ENCODE results near the gene CREB5.

Gene CREB5

DNA sequence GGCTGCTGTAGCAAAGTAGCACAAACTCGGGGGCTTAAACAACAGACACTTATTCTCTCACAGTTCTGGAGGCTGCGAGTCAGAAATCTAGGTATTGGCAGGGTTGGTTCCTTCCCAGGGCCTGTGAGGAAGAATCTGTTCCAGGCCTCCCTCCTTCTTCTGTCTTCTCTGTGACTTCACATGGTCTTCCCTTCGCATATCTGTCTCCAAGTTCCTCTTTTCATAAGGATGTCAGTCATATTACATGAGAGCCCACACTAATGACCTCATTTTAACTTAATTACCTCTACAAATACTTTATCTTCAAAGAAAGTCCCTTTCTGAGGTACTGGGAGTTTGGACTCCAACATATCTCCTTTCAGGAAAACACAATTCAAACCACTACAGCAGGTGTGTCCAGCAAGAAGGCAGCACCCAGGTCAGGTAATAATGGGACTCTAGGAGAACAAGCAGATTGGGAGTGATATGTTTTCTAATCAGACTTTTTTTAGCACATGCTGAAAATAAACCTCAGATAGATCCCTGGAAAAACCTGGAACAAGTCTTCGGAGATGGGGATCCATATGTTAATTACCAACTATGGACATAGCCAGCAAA, 11.7 kb downstream of the CREB5 start:
- TF ChIP-seq, protein P1, sequence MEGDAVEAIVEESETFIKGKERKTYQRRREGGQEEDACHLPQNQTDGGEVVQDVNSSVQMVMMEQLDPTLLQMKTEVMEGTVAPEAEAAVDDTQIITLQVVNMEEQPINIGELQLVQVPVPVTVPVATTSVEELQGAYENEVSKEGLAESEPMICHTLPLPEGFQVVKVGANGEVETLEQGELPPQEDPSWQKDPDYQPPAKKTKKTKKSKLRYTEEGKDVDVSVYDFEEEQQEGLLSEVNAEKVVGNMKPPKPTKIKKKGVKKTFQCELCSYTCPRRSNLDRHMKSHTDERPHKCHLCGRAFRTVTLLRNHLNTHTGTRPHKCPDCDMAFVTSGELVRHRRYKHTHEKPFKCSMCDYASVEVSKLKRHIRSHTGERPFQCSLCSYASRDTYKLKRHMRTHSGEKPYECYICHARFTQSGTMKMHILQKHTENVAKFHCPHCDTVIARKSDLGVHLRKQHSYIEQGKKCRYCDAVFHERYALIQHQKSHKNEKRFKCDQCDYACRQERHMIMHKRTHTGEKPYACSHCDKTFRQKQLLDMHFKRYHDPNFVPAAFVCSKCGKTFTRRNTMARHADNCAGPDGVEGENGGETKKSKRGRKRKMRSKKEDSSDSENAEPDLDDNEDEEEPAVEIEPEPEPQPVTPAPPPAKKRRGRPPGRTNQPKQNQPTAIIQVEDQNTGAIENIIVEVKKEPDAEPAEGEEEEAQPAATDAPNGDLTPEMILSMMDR (IDR thresholded peaks at IDR 0.05; ENCODE audit: insufficient read depth, missing control alignments): no peak
- no peak for FAIRE-seq
- no peak for DNase-seq (ENCODE audit: insufficient read length, low spot score)

DNA sequence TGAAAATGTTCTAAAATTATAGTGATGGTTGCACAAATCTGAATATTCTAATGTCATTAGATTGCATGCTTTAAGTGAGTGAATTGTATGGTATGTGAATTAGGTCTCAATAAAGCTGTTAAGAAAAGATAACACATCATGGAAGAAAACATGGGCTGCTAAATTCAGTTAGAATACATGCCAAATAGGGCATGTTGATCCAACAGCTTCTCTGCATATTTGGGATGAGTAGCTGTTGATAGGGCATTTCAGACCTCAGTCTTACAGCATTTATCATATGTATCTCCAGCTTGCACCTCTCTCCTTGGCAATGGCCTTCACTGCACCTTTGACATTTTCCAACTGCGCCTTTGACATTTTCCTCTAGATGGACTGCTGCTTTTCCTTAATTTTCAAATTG, 13.2 kb downstream of the CREB5 start:
- no peak for DNase-seq (ENCODE audit: insufficient read length, low spot score)
- TF ChIP-seq, protein P1 (IDR thresholded peaks at IDR 0.05; ENCODE audit: insufficient read depth, missing control alignments): no peak
- FAIRE-seq: no peak

DNA sequence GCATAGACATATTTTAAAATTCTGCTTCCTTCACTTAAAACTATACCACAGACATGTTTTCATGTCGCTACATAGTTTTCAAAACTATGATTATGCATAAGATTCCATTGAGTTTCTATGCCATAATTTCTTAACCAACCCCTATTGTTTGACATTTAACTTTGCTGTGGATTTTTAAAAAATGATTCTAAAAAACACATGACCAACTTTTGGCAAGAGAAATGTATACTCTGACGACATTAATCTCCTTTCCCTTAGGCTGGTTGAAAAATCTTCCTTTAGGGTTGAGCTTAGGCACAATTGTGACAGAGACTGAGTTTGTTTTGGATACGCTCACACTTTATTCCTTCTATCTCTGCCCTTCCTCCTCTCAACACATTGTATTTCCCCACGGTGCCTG, 14.9 kb downstream of the CREB5 start:
- TF ChIP-seq, protein P1 (IDR thresholded peaks at IDR 0.05; ENCODE audit: insufficient read depth, missing control alignments): no peak
- FAIRE-seq: no peak
- no peak for DNase-seq (ENCODE audit: insufficient read length, low spot score)

DNA sequence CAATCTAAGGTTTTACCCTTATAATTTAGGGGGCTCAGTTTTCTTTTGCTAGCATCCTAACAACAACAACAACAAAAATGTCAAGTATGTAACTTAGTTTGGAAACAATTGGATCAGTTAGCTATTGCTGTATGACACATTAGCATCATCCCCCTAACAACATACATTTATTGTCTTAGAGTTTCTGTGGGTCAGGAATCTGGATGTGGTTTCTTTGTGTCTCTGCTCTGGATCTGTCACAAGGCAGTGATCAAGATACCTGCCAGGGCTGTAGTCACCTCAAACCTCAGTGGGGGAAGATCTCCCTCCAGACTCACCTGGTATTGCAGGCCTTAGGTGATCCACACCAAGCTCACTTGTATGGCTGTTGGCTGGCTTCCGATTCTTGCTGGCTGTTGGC, 18.3 kb downstream of the CREB5 start:
- DNase-seq (ENCODE audit: insufficient read length, low spot score) (no peak), FAIRE-seq (no peak)
- TF ChIP-seq, protein P1 (IDR thresholded peaks at IDR 0.05; ENCODE audit: insufficient read depth, missing control alignments): no peak

DNA sequence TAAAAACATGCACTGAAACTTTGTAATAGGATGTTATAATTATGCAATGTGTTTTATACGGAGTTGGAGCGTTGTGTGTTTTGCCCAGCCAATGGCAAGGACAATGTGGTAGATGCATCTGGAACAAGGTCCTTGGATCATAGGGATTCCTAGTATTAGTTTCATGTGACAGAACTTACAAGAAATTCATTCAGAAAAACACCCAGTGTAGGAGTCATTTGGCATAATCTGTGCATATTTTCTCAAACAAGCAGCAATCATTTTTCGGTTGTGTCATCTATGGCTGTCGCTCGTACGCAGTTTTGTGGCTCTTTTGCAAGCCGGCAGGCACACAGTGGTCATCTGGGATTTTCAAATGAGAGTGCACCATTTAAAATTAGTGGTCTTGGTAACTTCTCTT, 19.8 kb downstream of the CREB5 start:
- DNase-seq (ENCODE audit: insufficient read length, low spot score): no peak
- TF ChIP-seq, protein P1 (IDR thresholded peaks at IDR 0.05; ENCODE audit: insufficient read depth, missing control alignments): no peak
- FAIRE-seq: no peak

DNA sequence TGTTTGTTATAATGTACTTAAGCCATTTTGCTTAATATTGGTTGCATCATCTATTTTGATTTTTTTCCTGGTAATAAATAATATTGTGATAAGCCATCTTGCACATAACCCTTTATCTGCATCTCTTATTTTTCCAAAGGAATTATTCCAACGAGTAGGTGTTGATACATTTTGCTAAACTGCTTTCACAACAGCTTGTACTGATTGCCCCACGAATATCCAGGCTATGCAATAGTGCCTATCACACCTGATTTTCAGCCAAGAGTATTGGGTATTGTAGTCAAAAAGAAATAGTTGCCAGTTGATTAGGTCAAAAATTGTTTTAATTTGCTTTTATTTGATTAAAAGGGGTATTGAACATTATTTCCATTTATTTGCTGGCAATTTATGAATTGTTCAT, 20.7 kb downstream of the CREB5 start:
- DNase-seq (ENCODE audit: insufficient read length, low spot score): no peak
- TF ChIP-seq, protein P1 (IDR thresholded peaks at IDR 0.05; ENCODE audit: insufficient read depth, missing control alignments): no peak
- FAIRE-seq: no peak

DNA sequence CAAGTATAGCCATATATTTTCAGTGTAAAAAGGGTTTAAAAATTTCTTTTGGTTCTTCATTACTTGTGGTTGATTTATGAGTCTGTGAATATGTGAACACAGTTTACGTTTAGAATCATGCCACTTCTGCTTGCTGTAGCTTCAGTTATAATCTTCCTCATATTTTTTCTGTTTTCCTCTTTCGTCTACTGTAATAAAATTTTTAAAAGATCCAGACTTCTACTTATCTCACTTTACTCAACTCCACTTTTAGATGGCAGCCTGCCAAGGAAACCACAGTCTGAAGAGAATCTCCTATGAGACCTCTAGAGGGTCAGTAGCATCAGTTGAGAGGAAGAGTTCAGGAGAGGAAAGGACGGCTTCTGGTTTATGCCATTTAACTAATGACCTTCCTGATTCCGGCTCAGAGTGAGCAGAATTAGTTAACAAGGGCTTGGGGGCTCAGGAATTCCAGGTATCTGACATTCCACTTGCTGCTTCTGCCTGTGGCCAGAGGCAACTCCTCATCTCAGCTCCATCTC, 21.4 kb downstream of the CREB5 start:
- no peak for FAIRE-seq
- DNase-seq (ENCODE audit: insufficient read length, low spot score): no peak
- TF ChIP-seq, protein P1 (IDR thresholded peaks at IDR 0.05; ENCODE audit: insufficient read depth, missing control alignments): no peak

Data from D721Med (cell line).